ENCODE measurements around the gene CNKSR2.

DNA sequence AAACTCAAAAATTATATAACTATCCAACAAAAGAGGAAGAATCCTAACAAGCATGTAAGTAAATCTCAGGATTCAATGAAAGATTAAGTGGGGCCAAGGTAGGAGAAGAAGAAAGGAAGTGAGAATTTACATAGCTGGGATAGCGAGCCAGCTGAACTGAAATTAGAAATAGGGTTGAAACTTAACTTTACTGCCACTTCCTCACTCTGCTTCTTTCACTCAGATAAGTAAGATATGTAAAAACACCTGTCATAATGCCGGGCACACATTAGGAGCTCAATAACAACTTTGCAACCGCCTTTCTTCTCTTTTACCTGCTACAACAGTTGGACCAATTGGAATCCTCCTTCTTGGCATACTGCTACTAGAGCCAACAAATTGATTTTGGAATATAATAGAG, 129.4 kb downstream of the CNKSR2 start:
- TF ChIP-seq, protein P1, sequence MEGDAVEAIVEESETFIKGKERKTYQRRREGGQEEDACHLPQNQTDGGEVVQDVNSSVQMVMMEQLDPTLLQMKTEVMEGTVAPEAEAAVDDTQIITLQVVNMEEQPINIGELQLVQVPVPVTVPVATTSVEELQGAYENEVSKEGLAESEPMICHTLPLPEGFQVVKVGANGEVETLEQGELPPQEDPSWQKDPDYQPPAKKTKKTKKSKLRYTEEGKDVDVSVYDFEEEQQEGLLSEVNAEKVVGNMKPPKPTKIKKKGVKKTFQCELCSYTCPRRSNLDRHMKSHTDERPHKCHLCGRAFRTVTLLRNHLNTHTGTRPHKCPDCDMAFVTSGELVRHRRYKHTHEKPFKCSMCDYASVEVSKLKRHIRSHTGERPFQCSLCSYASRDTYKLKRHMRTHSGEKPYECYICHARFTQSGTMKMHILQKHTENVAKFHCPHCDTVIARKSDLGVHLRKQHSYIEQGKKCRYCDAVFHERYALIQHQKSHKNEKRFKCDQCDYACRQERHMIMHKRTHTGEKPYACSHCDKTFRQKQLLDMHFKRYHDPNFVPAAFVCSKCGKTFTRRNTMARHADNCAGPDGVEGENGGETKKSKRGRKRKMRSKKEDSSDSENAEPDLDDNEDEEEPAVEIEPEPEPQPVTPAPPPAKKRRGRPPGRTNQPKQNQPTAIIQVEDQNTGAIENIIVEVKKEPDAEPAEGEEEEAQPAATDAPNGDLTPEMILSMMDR (IDR thresholded peaks at IDR 0.05; ENCODE audit: low read depth, low read length, missing input control): no peak
- TF ChIP-seq RAD21 (IDR thresholded peaks at IDR 0.05) (no peak), TAF1 (conservative IDR thresholded peaks at IDR 0.05) (no peak), JUND (IDR thresholded peaks at IDR 0.05) (no peak), SP1 (IDR thresholded peaks at IDR 0.05) (no peak), GABPA (IDR thresholded peaks at IDR 0.05 in 1 of 2, conservative IDR thresholded peaks at IDR 0.05 in 1 of 2) (no peak), HNF4G (IDR thresholded peaks at IDR 0.05) (no peak)
- TF ChIP-seq, protein P2, sequence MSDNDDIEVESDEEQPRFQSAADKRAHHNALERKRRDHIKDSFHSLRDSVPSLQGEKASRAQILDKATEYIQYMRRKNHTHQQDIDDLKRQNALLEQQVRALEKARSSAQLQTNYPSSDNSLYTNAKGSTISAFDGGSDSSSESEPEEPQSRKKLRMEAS (IDR thresholded peaks at IDR 0.05): no peak
